ENCODE results near the gene PPARD.
"Not testable (repeated sequence)": the region's sequence is repeated elsewhere in the genome, so short reads cannot be mapped to it uniquely, and the experiment has no call there.

Gene PPARD

GRCh38 chr6:35381132-35381531 lies 38.8 kb downstream of the PPARD start:
- DNase-seq (ENCODE audit: low read depth in 2 of 2): no peak

GRCh38 chr6:35382015-35382414 lies 39.7 kb downstream of the PPARD start:
- no peak for DNase-seq (ENCODE audit: low read depth in 2 of 2)

- no peak for DNase-seq (ENCODE audit: low read depth in 2 of 2)
Observed at GRCh38 chr6:35385457-35386202, 43.3 kb downstream of the PPARD start.

DNA sequence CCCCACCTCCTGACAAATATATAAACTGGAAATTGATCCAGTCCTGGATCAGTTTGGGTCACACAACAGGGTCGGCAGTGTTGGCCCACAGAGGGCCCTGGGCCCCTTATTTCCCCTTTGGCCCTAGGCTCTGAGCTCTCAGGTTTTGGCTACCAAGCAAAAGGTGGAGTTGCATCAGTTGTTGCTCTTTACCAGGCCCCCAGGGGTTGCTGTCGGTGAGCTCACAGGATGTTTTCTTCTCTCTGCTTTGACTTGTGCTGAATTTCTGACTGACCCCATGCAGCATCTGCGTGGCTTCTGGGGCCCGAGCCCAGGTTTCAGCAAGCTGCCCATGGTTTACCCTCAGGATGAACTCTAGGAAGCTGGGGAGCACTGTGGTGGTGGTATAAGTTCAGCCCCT lies 44.6 kb downstream of the PPARD start:
- no peak for DNase-seq (ENCODE audit: low read depth in 2 of 2)

- no peak for DNase-seq (ENCODE audit: low read depth in 2 of 2)
Observed at GRCh38 chr6:35388030-35388429, 45.7 kb downstream of the PPARD start.

DNA sequence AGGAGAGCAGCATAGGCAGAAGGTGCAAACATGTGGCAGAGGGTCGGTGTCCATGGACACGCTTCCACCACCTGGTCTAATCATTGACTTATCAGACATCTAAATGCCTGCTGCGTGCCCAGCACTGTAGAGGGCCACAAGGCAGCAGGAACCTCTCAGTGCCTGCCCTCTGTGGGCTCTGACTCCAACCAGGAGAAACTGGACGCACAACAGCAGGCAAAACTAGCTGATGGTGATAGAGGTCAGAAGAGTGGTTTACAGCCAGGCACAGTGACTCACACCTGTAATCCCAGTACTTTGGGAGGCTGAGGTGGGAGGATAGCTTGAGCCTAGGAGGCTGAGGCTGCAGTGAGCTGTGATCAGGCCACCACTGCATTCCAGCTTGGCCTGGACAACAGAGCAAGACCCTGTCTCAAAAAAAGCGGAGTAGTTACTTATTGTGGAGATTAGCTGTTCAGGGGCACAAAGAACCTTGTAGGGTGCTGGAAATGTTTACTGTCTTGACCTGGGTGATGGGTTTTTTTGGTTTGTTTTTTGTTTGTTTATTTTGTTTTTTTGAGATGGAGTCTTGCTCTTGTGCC lies 46.5 kb downstream of the PPARD start:
- no peak for DNase-seq (ENCODE audit: low read depth in 2 of 2)

DNA sequence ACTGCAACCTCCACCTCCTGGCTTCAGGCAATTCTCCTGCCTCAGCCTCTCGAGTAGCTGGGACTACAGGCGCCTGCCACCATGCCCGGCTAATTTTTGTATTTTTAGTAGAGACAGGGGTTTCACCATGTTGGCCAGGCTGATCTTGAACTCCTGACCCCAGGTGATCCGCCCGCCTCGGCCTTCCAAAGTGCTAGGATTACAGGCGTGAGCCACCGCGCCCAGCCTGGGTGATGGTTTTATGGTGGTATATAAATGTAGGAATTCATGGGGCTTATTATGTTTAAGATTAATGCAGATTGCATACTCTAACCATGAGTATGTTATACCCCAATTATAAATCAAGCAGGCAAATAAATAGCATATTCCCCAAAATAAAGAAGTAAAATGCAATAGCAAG lies 47.0 kb downstream of the PPARD start:
- DNase-seq (ENCODE audit: low read depth in 2 of 2): not testable (repeated sequence)

DNA sequence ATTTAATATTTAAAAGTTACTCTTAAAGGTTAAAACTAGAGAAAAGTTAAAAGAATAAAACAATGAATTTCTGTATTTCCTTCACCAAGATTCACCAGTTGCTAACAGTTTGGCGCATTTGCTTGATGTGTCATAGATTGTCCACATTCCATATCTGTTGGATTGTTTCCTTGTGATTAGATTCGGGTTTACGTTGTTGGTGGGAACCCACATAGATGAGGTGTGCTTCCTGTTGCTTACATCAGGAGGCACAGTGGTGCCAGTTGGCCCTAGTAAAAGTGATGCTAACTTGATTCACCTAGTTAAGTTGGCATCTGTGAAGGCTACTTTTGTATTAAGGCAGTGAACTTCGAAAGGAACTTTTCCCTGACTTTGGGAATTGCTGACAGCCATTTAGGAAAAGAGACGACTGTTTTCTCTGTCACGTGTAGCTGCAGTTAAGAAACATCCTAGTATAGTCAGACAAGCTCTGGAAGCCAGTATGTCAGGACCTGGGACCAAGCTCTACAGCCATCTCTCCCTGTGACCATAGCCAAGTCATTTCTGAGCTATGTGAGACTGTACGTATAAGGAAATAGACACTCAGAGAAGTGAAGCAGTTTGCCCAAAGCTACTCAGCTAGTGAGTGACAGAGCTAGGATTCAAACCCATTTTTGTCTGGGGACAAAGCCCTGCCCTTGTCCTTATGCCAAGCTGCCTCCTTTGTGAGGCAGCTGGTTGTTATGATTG lies 49.0 kb downstream of the PPARD start:
- DNase-seq (ENCODE audit: low read depth in 2 of 2): no peak

GRCh38 chr6:35392111-35392702 lies 49.8 kb downstream of the PPARD start:
- DNase-seq (ENCODE audit: low read depth in 2 of 2): no peak

GRCh38 chr6:35392773-35393672 lies 50.7 kb downstream of the PPARD start:
- DNase-seq (ENCODE audit: low read depth in 2 of 2): no peak

DNA sequence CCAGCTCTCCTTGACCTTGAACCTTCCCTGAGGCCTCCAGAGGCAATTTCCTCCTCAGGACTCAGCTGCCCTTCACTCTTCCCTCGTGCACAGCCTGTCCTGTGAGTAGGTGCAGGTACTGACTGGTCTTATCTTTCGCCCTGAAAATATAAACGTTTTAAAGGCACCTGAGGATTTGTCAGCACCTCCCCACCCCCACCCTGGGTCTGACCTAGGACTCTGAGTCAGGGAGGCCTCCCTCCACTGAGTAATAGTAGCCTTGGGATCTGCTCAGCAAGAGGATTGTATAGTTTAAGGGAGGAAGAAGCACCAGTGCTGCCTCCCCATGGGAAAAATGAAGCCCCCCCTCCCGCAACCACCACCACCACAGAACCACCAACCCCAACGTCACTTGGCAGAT lies 54.6 kb downstream of the PPARD start:
- DNase-seq (ENCODE audit: low read depth in 2 of 2): no peak

DNA sequence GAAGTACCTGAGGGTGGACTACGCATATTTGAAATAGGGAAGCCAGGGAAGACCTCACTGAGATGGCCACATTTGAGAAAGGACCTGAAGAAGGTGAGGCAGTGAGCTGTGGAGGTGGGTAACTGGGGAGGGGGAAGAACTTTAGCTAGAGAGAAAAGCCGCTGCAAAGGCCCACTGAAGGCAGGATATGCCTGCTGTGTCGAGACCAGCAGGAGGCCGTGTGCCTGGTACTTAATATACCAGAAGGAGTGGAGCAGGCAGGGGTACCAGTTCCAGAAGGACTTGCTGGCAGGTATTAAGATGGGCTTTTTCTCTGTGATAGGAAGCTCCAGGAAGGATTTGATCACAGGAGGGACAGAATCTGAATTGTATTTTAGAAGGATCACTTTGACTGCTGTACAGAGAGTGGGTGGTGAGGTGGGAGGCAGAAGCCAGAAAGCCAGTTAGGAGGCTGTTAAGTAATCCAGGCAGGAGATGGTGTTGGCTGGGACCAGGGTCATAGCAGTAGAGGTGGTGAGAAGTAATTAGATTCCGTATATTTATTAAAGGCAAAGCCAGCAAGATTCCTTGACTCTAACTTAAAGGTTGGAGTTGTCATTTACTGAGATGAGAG lies 55.6 kb downstream of the PPARD start:
- no peak for DNase-seq (ENCODE audit: low read depth in 2 of 2)

GRCh38 chr6:35398526-35398925 lies 56.2 kb downstream of the PPARD start:
- DNase-seq (ENCODE audit: low read depth in 2 of 2): no peak

GRCh38 chr6:35400111-35400510 lies 57.8 kb downstream of the PPARD start:
- no peak for DNase-seq (ENCODE audit: low read depth in 2 of 2)

GRCh38 chr6:35400901-35401311 lies 58.5 kb downstream of the PPARD start:
- no peak for DNase-seq (ENCODE audit: low read depth in 2 of 2)

DNA sequence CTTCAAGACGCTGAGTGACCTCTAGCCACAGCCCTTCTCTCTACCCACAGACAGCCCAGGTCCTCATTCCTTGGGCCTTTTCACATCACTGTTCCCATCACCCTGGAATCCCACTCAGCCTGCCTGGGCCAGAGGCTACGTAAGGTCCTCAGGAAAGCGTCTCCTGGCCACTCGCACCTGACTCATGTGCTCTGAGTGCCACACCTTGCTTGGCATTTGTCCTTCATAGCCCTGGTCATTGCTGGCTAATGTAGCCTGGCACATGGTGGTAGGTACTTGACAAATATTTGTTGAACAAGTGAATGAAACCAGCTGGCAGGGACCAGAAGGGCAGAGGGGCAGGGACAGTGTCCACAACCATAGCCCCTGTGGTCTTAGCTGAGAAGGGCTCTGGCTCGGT lies 59.2 kb downstream of the PPARD start:
- DNase-seq (ENCODE audit: low read depth in 2 of 2): no peak

DNA sequence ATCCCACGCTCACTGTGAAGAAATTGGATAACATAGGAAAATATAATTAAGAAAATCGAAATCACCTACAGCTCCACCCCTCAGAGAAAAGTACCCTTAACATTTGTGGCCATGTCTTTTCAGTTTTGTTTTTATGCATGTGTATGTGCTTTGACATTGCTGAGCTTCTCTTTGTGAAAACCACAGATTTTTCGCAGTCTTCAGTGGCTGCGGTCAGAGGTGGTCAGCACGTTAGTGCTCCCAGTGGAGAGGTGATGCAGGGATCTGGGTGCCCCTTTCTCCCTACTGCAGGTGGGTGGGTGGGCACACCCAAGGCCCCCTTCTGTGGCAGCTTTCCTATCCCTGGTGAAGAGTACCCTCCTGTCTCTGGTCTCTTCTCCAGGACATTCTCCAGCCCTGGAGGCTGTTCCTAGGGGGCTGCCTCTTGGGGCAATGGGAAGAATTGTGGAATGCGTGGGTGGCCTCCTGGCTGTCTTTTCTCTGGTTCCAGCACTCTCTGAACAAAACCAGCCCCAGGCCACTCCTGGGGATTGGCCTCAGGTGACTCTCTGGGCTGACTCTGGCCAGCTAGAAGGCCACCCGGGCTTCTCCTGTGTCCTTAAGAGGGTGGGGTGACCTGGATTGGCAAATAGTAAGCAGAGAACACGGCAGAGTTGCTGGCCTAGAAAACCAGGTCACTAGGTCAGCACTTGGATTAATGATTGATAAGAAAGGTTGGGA lies 59.9 kb downstream of the PPARD start:
- DNase-seq (ENCODE audit: low read depth in 2 of 2): no peak

GRCh38 chr6:35402856-35403191 lies 60.5 kb downstream of the PPARD start:
- DNase-seq (ENCODE audit: low read depth in 2 of 2): no peak

- DNase-seq (ENCODE audit: low read depth in 2 of 2): no peak
Observed at GRCh38 chr6:35403544-35404442, 61.4 kb downstream of the PPARD start.
